Ovary (tissue), 3 donors: ENCODE results near the gene ZNG1F.
"Not testable (repeated sequence)": the region's sequence is repeated elsewhere in the genome, so short reads cannot be mapped to it uniquely, and the experiment has no call there.

Source experiments
- EP300 ChIP-seq: sonication (generic); formaldehyde crosslinking; IDR thresholded peaks from one replicate; pipeline ENCODE4 v1.6.1; 2017; ENCODE audit warnings: antibody characterized with exemption
- POLR2A ChIP-seq: fragments of 450-650 bp; IDR thresholded peaks from one replicate; pipeline ENCODE4 v1.6.1; 2017; ENCODE audit warnings: antibody characterized with exemption, mild to moderate bottlenecking, moderate library complexity
- TF ChIP-seq, protein P1 (sequence below), 3 donors: fragments of 450-650 bp in 2 of 3; fragments of 200-600 bp in 1 of 3; IDR thresholded peaks; one replicate each; pipeline versions ENCODE4 v1.5.1 to v1.8.0; 2016 to 2022; ENCODE audit warnings: antibody characterized with exemption in 3 of 3, mild to moderate bottlenecking in 1 of 3
- donor health status: DM: no; HTN: no; CAD: no.

DNA sequence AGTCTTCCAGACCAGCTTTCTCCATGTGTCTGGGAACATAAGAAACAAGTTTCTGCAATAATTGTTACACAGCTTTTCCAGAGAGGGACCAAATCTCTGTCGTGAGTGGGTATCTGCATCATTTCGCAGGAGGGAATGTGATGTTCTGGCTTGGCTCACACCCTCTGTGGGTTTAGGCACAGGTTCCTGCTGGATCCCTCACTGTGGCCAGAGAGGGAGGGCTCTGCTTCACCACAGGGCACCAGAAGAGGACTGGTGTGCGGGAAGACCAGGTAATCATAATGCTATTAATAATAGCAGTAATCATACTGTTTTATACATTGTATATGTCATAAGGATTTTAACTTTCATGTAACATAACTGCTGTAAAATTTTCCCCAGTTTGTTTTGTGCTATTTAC is 41.3 kb upstream of the ZNG1F start:
- TF ChIP-seq, protein P1, sequence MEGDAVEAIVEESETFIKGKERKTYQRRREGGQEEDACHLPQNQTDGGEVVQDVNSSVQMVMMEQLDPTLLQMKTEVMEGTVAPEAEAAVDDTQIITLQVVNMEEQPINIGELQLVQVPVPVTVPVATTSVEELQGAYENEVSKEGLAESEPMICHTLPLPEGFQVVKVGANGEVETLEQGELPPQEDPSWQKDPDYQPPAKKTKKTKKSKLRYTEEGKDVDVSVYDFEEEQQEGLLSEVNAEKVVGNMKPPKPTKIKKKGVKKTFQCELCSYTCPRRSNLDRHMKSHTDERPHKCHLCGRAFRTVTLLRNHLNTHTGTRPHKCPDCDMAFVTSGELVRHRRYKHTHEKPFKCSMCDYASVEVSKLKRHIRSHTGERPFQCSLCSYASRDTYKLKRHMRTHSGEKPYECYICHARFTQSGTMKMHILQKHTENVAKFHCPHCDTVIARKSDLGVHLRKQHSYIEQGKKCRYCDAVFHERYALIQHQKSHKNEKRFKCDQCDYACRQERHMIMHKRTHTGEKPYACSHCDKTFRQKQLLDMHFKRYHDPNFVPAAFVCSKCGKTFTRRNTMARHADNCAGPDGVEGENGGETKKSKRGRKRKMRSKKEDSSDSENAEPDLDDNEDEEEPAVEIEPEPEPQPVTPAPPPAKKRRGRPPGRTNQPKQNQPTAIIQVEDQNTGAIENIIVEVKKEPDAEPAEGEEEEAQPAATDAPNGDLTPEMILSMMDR (IDR thresholded peaks at IDR 0.05): not testable (repeated sequence)
- TF ChIP-seq POLR2A, EP300: not testable (repeated sequence)
